HEK293 (cell line): ENCODE data around the gene GSK3B.

ENCODE experiments used
- GFI1B ChIP-seq: fragments of 450-650 bp; formaldehyde crosslinking; IDR thresholded peaks from 2 replicates; pipeline ENCODE4 v1.5.1; 2016; ENCODE audit warnings: missing biosample characterization, missing genetic modification characterization
- YY1 ChIP-seq: fragments of 450-650 bp; formaldehyde crosslinking; IDR thresholded peaks from 2 replicates; pipeline ENCODE4 v1.5.1; 2018; ENCODE audit warnings: missing biosample characterization, missing genetic modification characterization
- ZNF112 ChIP-seq: fragments of 450-650 bp; formaldehyde crosslinking; IDR thresholded peaks from 2 replicates; pipeline ENCODE4 v1.5.0; 2017; ENCODE audit warnings: missing biosample characterization, missing genetic modification characterization
- ZNF140 ChIP-seq: fragments of 450-650 bp; formaldehyde crosslinking; IDR thresholded peaks from 2 replicates; pipeline ENCODE4 v1.5.1; 2016; ENCODE audit warnings: missing biosample characterization, missing genetic modification characterization
- ZNF184 ChIP-seq: fragments of 450-650 bp; IDR thresholded peaks from 2 replicates; pipeline ENCODE4 v1.5.1; 2018; ENCODE audit warnings: missing biosample characterization, mild to moderate bottlenecking, missing genetic modification characterization
- ZNF776 ChIP-seq: fragments of 450-650 bp; formaldehyde crosslinking; IDR thresholded peaks from 2 replicates; pipeline ENCODE4 v1.5.0; 2017; ENCODE audit warnings: missing biosample characterization, missing genetic modification characterization, borderline replicate concordance
- TF ChIP-seq, protein P1 (sequence below): fragments of 450-650 bp; formaldehyde crosslinking; IDR thresholded peaks from 2 replicates; pipeline ENCODE4 v1.5.1; 2016; ENCODE audit warnings: missing biosample characterization, missing genetic modification characterization

DNA sequence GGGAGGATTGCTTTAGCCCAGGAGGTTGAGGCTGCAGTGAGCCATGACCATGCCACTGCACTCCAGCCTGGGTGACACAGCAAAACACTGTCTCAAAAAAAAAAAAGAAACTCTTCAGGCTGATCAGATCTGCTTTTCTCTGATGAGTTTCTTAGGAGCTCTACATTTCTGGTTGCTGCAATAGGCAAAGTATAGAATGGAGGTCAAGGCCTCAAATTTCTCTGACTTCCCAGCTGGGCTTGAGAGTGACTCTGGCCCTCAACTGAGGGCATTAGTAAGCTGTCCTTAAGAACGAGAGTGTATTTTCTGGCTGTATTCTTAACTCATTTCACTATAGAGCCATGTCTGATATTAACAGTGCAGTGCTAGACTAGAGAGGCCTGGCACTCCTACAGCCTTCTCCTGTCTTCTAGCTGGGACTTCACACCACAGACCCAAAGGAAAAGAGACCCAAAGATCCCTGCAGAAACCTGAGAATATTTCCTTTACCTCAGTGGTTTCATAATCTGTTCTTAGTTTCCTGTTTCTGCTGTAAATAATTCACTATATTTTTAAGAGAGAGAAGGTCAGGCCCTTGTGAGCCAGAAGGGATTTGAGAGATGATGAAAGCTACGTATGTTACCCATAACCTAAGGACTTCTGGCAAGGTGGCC lies 314.4 kb downstream of the GSK3B start:
- TF ChIP-seq GFI1B (tag by site-specific recombination) (no peak), ZNF776 (no peak), ZNF112 (tag by site-specific recombination) (no peak), YY1 (no peak), ZNF140 (tag by site-specific recombination) (no peak), ZNF184 (tag by site-specific recombination) (no peak)
- TF ChIP-seq, protein P1, sequence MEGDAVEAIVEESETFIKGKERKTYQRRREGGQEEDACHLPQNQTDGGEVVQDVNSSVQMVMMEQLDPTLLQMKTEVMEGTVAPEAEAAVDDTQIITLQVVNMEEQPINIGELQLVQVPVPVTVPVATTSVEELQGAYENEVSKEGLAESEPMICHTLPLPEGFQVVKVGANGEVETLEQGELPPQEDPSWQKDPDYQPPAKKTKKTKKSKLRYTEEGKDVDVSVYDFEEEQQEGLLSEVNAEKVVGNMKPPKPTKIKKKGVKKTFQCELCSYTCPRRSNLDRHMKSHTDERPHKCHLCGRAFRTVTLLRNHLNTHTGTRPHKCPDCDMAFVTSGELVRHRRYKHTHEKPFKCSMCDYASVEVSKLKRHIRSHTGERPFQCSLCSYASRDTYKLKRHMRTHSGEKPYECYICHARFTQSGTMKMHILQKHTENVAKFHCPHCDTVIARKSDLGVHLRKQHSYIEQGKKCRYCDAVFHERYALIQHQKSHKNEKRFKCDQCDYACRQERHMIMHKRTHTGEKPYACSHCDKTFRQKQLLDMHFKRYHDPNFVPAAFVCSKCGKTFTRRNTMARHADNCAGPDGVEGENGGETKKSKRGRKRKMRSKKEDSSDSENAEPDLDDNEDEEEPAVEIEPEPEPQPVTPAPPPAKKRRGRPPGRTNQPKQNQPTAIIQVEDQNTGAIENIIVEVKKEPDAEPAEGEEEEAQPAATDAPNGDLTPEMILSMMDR = no peak
